B cell (primary cell): ENCODE results near the gene MS4A13. TPM values are rescaled to one million over a fixed set of nuclear protein-coding genes. Genes with fewer than 3 reads are reported as not detected.

Experiments
- ATAC-seq: fragments of 200-7000 bp; cut with Tn5 transposase; one replicate; pipeline ENCODE4 v1.10.0; 2021; ENCODE audit warnings: low read depth, mild to moderate bottlenecking, moderate number of reproducible peaks, moderate library complexity
- CTCF ChIA-PET: fragments of 350-600 bp; sonication (Branson Sonifier 250); formaldehyde crosslinking; loops from one replicate; lab custom pipeline; 2021; ENCODE audit warnings: antibody characterized with exemption, inconsistent platforms; lab: Charles Lee
- POLR2A ChIA-PET: fragments of 350-600 bp; sonication (Branson Sonifier 250); formaldehyde crosslinking; loops from one replicate; lab custom pipeline; 2021; ENCODE audit warnings: antibody characterized with exemption; lab: Charles Lee
- DNase-seq: peaks from one replicate; pipeline ENCODE4 v3.0.0; 2013
- H2AFZ ChIP-seq: 2 replicates; pipeline ENCODE4 v1.6.1; 2012; ENCODE audit warnings: mild to moderate bottlenecking, low read depth, low read length; ENCODE audit not compliant: insufficient read depth, poor library complexity, severe bottlenecking
- H3K27ac ChIP-seq, 2 donors: 1 replicate in 1 of 2; 2 replicates in 1 of 2; pipeline ENCODE4 v1.5.1; 2012 to 2013; ENCODE audit warnings: low read length in 2 of 2, mild to moderate bottlenecking in 2 of 2, moderate library complexity in 1 of 2
- H3K27me3 ChIP-seq, 4 experiments: fragments of 200-600 bp in 1 of 4; sonication (generic) in 1 of 4; replicated peaks in 1 of 4; 1 replicate in 2 of 4; 2 replicates in 2 of 4; pipeline versions ENCODE4 v1.6.1 to v1.7.0; 2013 to 2016; ENCODE audit warnings: low read length in 3 of 4, mild to moderate bottlenecking in 2 of 4, mixed read lengths in 1 of 4, moderate library complexity in 1 of 4; ENCODE audit not compliant: insufficient read depth in 4 of 4, control insufficient read depth in 3 of 4; ENCODE audit errors: control extremely low read depth in 1 of 4
- H3K36me3 ChIP-seq, 2 experiments: replicated peaks in 1 of 2; 1 replicate in 1 of 2; 2 replicates in 1 of 2; pipeline versions ENCODE4 v1.6.1 to v1.7.1; 2013; ENCODE audit warnings: low read length in 1 of 2; ENCODE audit not compliant: insufficient read depth in 2 of 2, control insufficient read depth in 1 of 2; ENCODE audit errors: control extremely low read depth in 1 of 2, extremely low read depth in 1 of 2
- H3K4me1 ChIP-seq, 2 donors: fragments of 200-600 bp in 1 of 2; sonication (generic) in 1 of 2; 1 replicate in 1 of 2; 2 replicates in 1 of 2; pipeline versions ENCODE4 v1.5.1 to v1.6.1; 2013 to 2017; ENCODE audit warnings: low read length in 2 of 2; ENCODE audit not compliant: control insufficient read depth in 2 of 2, insufficient read depth in 2 of 2
- H3K4me2 ChIP-seq: replicated peaks from 2 replicates; pipeline ENCODE3; 2012; ENCODE audit warnings: mild to moderate bottlenecking, low read depth, low read length; ENCODE audit not compliant: poor library complexity, severe bottlenecking
- H3K4me3 ChIP-seq, 5 experiments: fragments of 200-600 bp in 1 of 5; sonication (generic) in 1 of 5; 1 replicate in 3 of 5; 2 replicates in 2 of 5; pipeline versions ENCODE4 v1.5.1 to v1.7.0; 2011 to 2016; ENCODE audit warnings: low read length in 4 of 5, mild to moderate bottlenecking in 4 of 5, low read depth in 2 of 5, control low read depth in 1 of 5, moderate library complexity in 1 of 5; ENCODE audit not compliant: insufficient read depth in 1 of 5; ENCODE audit errors: control extremely low read depth in 1 of 5, extremely low read depth in 1 of 5
- H3K79me2 ChIP-seq: fragments of 200-600 bp; sonication (generic); one replicate; pipeline ENCODE4 v1.6.0; 2016; ENCODE audit warnings: low read length; ENCODE audit not compliant: control insufficient read depth, insufficient read depth
- H3K9ac ChIP-seq: fragments of 200-600 bp; sonication (generic); 2 replicates; pipeline ENCODE4 v1.6.1; 2017; ENCODE audit warnings: mild to moderate bottlenecking, low read length, moderate library complexity
- H3K9me3 ChIP-seq, 3 donors: one replicate each; pipeline versions ENCODE4 v1.6.1 to v1.7.1; 2013; ENCODE audit warnings: low read length in 2 of 3; ENCODE audit not compliant: control insufficient read depth in 2 of 3, insufficient read depth in 1 of 3; ENCODE audit errors: control extremely low read depth in 1 of 3
- H4K20me1 ChIP-seq: 2 replicates; pipeline ENCODE4 v1.6.0; 2012; ENCODE audit warnings: mild to moderate bottlenecking, low read length; ENCODE audit not compliant: insufficient read depth, control insufficient read depth, poor library complexity, severe bottlenecking
- H3K27ac Mint-ChIP-seq: one replicate; pipeline ENCODE4 v1.8.0; 2021; ENCODE audit warnings: mixed read lengths
- H3K27me3 Mint-ChIP-seq: one replicate; pipeline ENCODE4 v1.8.0; 2021; ENCODE audit warnings: mixed read lengths
- H3K4me1 Mint-ChIP-seq: one replicate; pipeline ENCODE4 v1.8.0; 2021; ENCODE audit warnings: mixed read lengths
- H3K4me3 Mint-ChIP-seq: one replicate; pipeline ENCODE4 v1.8.0; 2021; ENCODE audit warnings: mixed read lengths
- H3K9me3 Mint-ChIP-seq: one replicate; pipeline ENCODE4 v1.8.0; 2022; ENCODE audit warnings: mixed read lengths; ENCODE audit not compliant: insufficient read depth
- EZH2 ChIP-seq: IDR thresholded peaks from 2 replicates; pipeline ENCODE4 v1.6.1; 2012; ENCODE audit warnings: borderline replicate concordance, low read depth, mild to moderate bottlenecking, moderate library complexity, low read length; ENCODE audit not compliant: insufficient read depth, poor library complexity, severe bottlenecking
- WGBS: methylation state at CpG from one replicate; pipeline ENCODE4 v1.1.5; 2013; ENCODE audit warnings: missing lambda C conversion rate; ENCODE audit not compliant: insufficient coverage; 5-methylcytosine and 5-hydroxymethylcytosine counted together
- intact Hi-C: fragments of 100-400 bp; cut with micrococcal nuclease; formaldehyde crosslinking; loops from one replicate; pipeline ENCODE4 v1.10.0; 2022
- polyA plus RNA-seq: library from polyadenylated mRNA; depleted of rRNA; stranded (reverse); fragments of >200 nt; gene quantifications from 2 replicates; pipeline ENCODE4 v1.2.3, GENCODE V29; 2012
- total RNA-seq, 2 donors: library from RNA; stranded (reverse); fragments of 120-200 nt in 1 of 2; gene quantifications; 1 replicate in 1 of 2; 2 replicates in 1 of 2; pipeline versions ENCODE4 v1.2.3 to v1.2.4, GENCODE V29; 2013 to 2022
- TF ChIP-seq, protein P1 (sequence below): fragments of 200-600 bp; IDR thresholded peaks from one replicate; pipeline ENCODE4 v1.8.0; 2022; ENCODE audit warnings: antibody characterized with exemption, mild to moderate bottlenecking

Gene MS4A13
- total and polyA plus RNA-seq, 2 donors (not counting 1 experiment from before 2014, with no cell fraction given): not detected

DNA sequence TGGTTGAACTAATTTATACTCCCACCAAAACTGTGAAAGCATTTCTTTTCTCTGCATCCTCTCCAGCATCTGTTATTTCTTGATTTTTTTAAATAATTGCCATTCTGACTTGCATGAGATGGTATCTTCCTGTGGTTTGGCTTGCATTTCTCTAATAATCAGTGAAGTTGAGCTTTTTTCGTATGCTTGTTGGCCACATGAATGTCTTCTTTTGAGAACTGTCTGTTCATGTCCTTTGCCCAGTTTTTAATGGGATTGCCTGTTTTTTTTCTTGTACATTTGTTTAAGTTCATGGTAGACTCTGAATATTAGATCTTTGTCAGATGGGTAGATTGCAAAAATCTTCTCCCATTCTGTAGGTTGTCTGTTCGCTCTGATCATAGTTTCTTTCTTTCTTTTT is 46.1 kb downstream of the MS4A13 start:
- no peak overlapping the region for H3K27ac Mint-ChIP-seq
- H3K27me3 Mint-ChIP-seq: no peaks in the 10 kb centered on the region
- no peak overlapping the region for H2AFZ ChIP-seq
- H3K9me3 ChIP-seq: peaks cover 8 to 26% (median 23%) of the 10 kb centered on the region in 3 donors
- no peak overlapping the region for H3K4me2 ChIP-seq
- H3K9ac ChIP-seq: no peak overlapping the region
- ChIA-PET POLR2A (no interaction called here), CTCF (interaction anchor here (0.7 kb wide), 1 partner anchor 61 kb away, joined by 11 read pairs; no protein-coding TSS in a partner anchor)
- no peaks in the 10 kb centered on the region for H4K20me1 ChIP-seq
- H3K4me3 ChIP-seq: no peak overlapping the region
- no peaks in the 10 kb centered on the region for H3K36me3 ChIP-seq
- peaks cover 0 to 5% of the 10 kb centered on the region in 2 donors for H3K4me1 ChIP-seq
- peaks cover 6% of the 10 kb centered on the region for H3K4me1 Mint-ChIP-seq
- no peak overlapping the region for H3K27ac ChIP-seq
- H3K27me3 ChIP-seq: peaks cover 0 to 3% (median 1%) of the 10 kb centered on the region in 4 experiments
- peaks cover 20% of the 10 kb centered on the region for H3K9me3 Mint-ChIP-seq
- H3K4me3 Mint-ChIP-seq: no peak overlapping the region
- H3K79me2 ChIP-seq: no peaks in the 10 kb centered on the region
- no peak for ATAC-seq
- intact Hi-C loops: no loop called here
- TF ChIP-seq, protein P1, sequence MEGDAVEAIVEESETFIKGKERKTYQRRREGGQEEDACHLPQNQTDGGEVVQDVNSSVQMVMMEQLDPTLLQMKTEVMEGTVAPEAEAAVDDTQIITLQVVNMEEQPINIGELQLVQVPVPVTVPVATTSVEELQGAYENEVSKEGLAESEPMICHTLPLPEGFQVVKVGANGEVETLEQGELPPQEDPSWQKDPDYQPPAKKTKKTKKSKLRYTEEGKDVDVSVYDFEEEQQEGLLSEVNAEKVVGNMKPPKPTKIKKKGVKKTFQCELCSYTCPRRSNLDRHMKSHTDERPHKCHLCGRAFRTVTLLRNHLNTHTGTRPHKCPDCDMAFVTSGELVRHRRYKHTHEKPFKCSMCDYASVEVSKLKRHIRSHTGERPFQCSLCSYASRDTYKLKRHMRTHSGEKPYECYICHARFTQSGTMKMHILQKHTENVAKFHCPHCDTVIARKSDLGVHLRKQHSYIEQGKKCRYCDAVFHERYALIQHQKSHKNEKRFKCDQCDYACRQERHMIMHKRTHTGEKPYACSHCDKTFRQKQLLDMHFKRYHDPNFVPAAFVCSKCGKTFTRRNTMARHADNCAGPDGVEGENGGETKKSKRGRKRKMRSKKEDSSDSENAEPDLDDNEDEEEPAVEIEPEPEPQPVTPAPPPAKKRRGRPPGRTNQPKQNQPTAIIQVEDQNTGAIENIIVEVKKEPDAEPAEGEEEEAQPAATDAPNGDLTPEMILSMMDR: no peak
- TF ChIP-seq EZH2: no peak
- no peak for DNase-seq
- no CpG with 5 or more reads among the region's 2 CpGs for WGBS

DNA sequence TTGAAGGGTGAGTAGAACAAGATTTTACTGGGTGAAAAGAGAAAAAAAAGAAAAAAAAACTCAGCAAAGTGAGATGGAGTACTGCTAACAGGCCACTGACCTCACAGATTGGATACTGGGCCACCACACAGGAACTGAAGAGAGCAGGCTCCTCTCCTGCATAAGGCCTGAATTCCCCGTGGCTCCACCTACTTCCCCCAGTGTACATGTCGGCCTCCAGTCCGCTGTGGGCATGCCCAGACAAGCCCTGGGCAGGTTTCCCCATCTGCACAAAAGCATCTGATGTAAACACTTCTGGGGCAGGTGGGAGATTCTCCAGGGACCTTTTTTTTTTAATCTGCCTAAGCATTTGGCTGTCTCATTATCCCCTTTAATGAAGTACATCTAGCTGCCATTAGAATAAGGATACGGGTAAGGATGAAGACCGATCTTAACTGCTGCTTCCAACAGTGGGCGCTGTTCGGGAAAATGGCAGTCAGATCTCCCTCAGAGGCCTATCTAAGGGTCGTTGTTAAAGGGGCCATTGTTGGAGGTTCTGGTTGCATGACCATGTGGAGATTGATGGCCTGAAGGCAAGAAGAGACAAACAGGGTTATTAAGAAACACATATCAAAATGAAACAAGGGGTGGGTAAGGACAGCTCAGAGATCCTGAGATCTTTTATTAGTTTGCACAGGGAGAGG is 48.5 kb downstream of the MS4A13 start:
- Histone ChIP-seq H3K4me2 (no peak overlapping the region), H3K27me3 (peaks cover 0 to 3% (median 1%) of the 10 kb centered on the region in 4 experiments), H3K36me3 (no peaks in the 10 kb centered on the region), H3K27ac (no peak overlapping the region), H3K4me1 (peaks cover 0 to 5% of the 10 kb centered on the region in 2 donors), H3K79me2 (no peaks in the 10 kb centered on the region), H2AFZ (no peak overlapping the region), H3K4me3 (no peak overlapping the region), H4K20me1 (no peaks in the 10 kb centered on the region), H3K9me3 (peaks cover 6 to 25% (median 21%) of the 10 kb centered on the region in 3 donors), H3K9ac (no peak overlapping the region)
- POLR2A ChIA-PET: no interaction called here
- intact Hi-C loops: no loop called here
- H3K4me3 Mint-ChIP-seq: no peak overlapping the region
- H3K4me1 Mint-ChIP-seq: peaks cover 12% of the 10 kb centered on the region
- TF ChIP-seq EZH2: no peak
- TF ChIP-seq, protein P1: no peak
- CTCF ChIA-PET: no interaction called here
- WGBS: no CpG with 5 or more reads among the region's 8 CpGs
- DNase-seq: peak; percentile 8
- H3K9me3 Mint-ChIP-seq: peaks cover 16% of the 10 kb centered on the region
- peak; percentile 28 for ATAC-seq
- no peak overlapping the region for H3K27ac Mint-ChIP-seq
- H3K27me3 Mint-ChIP-seq: no peaks in the 10 kb centered on the region
